ENCODE data around the gene ARHGEF17. TPM values are rescaled to one million over a fixed set of nuclear protein-coding genes. Genes with fewer than 3 reads are reported as not detected.

The ARHGEF17 gene
- total RNA-seq, 1 donor from 2014 or later, result 104 TPM

GRCh38 chr11:73308961-73309919 is 1.2 kb downstream of the ARHGEF17 start:
- TF ChIP-seq CTCF (IDR thresholded peaks at IDR 0.05), result no peak
- Mint-ChIP-seq H3K36me3 (ENCODE audit: unreplicated experiment) (no peaks in the 10 kb centered on the region), H3K4me1 (ENCODE audit: unreplicated experiment) (peaks cover 54% of the 10 kb centered on the region), H3K27ac (ENCODE audit: unreplicated experiment) (peak overlapping the region; percentile 76), H3K27me3 (ENCODE audit: unreplicated experiment) (no peaks in the 10 kb centered on the region), H3K9me3 (ENCODE audit: unreplicated experiment) (no peaks in the 10 kb centered on the region), H3K4me3 (ENCODE audit: unreplicated experiment) (peak overlapping the region; percentile 69)
- peak; percentile 96 for DNase-seq (ENCODE audit: extremely low spot score, unreplicated experiment)

- H3K9me3 Mint-ChIP-seq (ENCODE audit: unreplicated experiment), result no peaks in the 10 kb centered on the region
- no peak for DNase-seq (ENCODE audit: extremely low spot score, unreplicated experiment)
- no peak for TF ChIP-seq CTCF (IDR thresholded peaks at IDR 0.05)
- peaks cover 62% of the 10 kb centered on the region for H3K4me1 Mint-ChIP-seq (ENCODE audit: unreplicated experiment)
- no peaks in the 10 kb centered on the region for H3K27me3 Mint-ChIP-seq (ENCODE audit: unreplicated experiment)
- H3K27ac Mint-ChIP-seq (ENCODE audit: unreplicated experiment), result peak overlapping the region; percentile 76
- H3K36me3 Mint-ChIP-seq (ENCODE audit: unreplicated experiment), result no peaks in the 10 kb centered on the region
- H3K4me3 Mint-ChIP-seq (ENCODE audit: unreplicated experiment), result peak overlapping the region; percentile 69
Observed at GRCh38 chr11:73310076-73310475, 2.0 kb downstream of the ARHGEF17 start.

- no peaks in the 10 kb centered on the region for H3K36me3 Mint-ChIP-seq (ENCODE audit: unreplicated experiment)
- no peak for TF ChIP-seq CTCF (IDR thresholded peaks at IDR 0.05)
- no peaks in the 10 kb centered on the region for H3K27me3 Mint-ChIP-seq (ENCODE audit: unreplicated experiment)
- no peaks in the 10 kb centered on the region for H3K9me3 Mint-ChIP-seq (ENCODE audit: unreplicated experiment)
- H3K4me1 Mint-ChIP-seq (ENCODE audit: unreplicated experiment), result peaks cover 67% of the 10 kb centered on the region
- peak overlapping the region; percentile 69 for H3K4me3 Mint-ChIP-seq (ENCODE audit: unreplicated experiment)
- H3K27ac Mint-ChIP-seq (ENCODE audit: unreplicated experiment), result peak overlapping the region; percentile 76
- DNase-seq (ENCODE audit: extremely low spot score, unreplicated experiment), result no peak
Observed at GRCh38 chr11:73310661-73311393, 2.8 kb downstream of the ARHGEF17 start.

- TF ChIP-seq CTCF (IDR thresholded peaks at IDR 0.05), result no peak
- no peaks in the 10 kb centered on the region for H3K9me3 Mint-ChIP-seq (ENCODE audit: unreplicated experiment)
- H3K4me1 Mint-ChIP-seq (ENCODE audit: unreplicated experiment), result peaks cover 74% of the 10 kb centered on the region
- H3K4me3 Mint-ChIP-seq (ENCODE audit: unreplicated experiment), result peak overlapping the region; percentile 69
- no peak overlapping the region for H3K27ac Mint-ChIP-seq (ENCODE audit: unreplicated experiment)
- no peaks in the 10 kb centered on the region for H3K27me3 Mint-ChIP-seq (ENCODE audit: unreplicated experiment)
- peaks cover 6% of the 10 kb centered on the region for H3K36me3 Mint-ChIP-seq (ENCODE audit: unreplicated experiment)
- DNase-seq (ENCODE audit: extremely low spot score, unreplicated experiment), result no peak
Observed at GRCh38 chr11:73311394-73311869, 3.4 kb downstream of the ARHGEF17 start.

GRCh38 chr11:73312036-73312435 is 4.0 kb downstream of the ARHGEF17 start:
- DNase-seq (ENCODE audit: extremely low spot score, unreplicated experiment), result no peak
- no peaks in the 10 kb centered on the region for H3K9me3 Mint-ChIP-seq (ENCODE audit: unreplicated experiment)
- no peak for TF ChIP-seq CTCF (IDR thresholded peaks at IDR 0.05)
- H3K27me3 Mint-ChIP-seq (ENCODE audit: unreplicated experiment), result no peaks in the 10 kb centered on the region
- peak overlapping the region; percentile 85 for H3K27ac Mint-ChIP-seq (ENCODE audit: unreplicated experiment)
- peaks cover 76% of the 10 kb centered on the region for H3K4me1 Mint-ChIP-seq (ENCODE audit: unreplicated experiment)
- peaks cover 6% of the 10 kb centered on the region for H3K36me3 Mint-ChIP-seq (ENCODE audit: unreplicated experiment)
- H3K4me3 Mint-ChIP-seq (ENCODE audit: unreplicated experiment), result peak overlapping the region; percentile 69
